GM06990 (cell line): ENCODE measurements around the gene SH2D5.

ENCODE experiments used
- DNase-seq: peaks from one replicate; pipeline ENCODE4 v3.0.0-alpha.2; 2011; ENCODE audit not compliant: insufficient read length; ENCODE audit errors: extremely low read depth
- H3K27me3 ChIP-seq: replicated peaks from 2 replicates; pipeline ENCODE4 v1.6.0; 2011; ENCODE audit warnings: low read length; ENCODE audit not compliant: control insufficient read depth, insufficient read depth
- H3K36me3 ChIP-seq: 2 replicates; pipeline ENCODE4 v1.5.1; 2011; ENCODE audit warnings: low read length; ENCODE audit not compliant: control insufficient read depth, insufficient read depth
- H3K4me3 ChIP-seq: replicated peaks from 2 replicates; pipeline ENCODE4 v1.5.1; 2011; ENCODE audit warnings: low read depth, mild to moderate bottlenecking, control low read depth, low read length
- TF ChIP-seq, protein P1 (sequence below): IDR thresholded peaks from 2 replicates; pipeline ENCODE4 v1.5.1; 2011; ENCODE audit warnings: low read length, control low read depth, mild to moderate bottlenecking, inconsistent platforms; ENCODE audit not compliant: insufficient read depth, poor library complexity, severe bottlenecking

The SH2D5 gene

DNA sequence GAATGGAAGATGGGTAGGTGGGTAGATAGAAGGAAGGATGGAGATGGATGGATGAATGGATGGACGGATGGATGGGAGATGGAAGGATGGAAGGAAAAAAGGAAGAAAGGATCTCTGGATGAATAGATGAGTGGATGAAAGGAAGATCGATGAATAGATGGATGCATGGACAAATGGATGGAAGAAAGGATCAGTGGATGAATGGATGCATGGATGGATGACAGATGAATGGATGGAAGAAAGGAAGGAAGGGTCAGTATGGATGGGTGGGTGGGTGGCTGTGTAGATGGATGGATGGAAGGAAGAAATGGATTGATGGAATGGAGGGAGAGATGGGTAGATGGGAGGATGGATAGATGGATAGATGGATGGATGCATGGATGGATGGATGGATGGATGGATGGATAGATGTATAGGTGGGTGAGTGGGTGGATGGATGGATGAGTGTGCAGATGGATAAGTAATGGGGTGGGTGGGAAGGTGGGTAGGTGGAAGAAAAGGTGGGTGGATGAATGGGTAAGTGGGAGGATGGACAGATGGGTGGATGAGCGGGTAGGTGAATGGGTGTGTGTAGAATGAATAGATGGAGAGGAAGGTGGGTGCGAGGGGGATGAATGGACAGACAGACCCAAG is 29.3 kb downstream of the SH2D5 start:
- TF ChIP-seq, protein P1, sequence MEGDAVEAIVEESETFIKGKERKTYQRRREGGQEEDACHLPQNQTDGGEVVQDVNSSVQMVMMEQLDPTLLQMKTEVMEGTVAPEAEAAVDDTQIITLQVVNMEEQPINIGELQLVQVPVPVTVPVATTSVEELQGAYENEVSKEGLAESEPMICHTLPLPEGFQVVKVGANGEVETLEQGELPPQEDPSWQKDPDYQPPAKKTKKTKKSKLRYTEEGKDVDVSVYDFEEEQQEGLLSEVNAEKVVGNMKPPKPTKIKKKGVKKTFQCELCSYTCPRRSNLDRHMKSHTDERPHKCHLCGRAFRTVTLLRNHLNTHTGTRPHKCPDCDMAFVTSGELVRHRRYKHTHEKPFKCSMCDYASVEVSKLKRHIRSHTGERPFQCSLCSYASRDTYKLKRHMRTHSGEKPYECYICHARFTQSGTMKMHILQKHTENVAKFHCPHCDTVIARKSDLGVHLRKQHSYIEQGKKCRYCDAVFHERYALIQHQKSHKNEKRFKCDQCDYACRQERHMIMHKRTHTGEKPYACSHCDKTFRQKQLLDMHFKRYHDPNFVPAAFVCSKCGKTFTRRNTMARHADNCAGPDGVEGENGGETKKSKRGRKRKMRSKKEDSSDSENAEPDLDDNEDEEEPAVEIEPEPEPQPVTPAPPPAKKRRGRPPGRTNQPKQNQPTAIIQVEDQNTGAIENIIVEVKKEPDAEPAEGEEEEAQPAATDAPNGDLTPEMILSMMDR: no peak
- H3K36me3 ChIP-seq: no peaks in the 10 kb centered on the region
- H3K4me3 ChIP-seq: no peak overlapping the region
- no peaks in the 10 kb centered on the region; the same call in 1 of the 2 replicates for H3K27me3 ChIP-seq
- DNase-seq: no peak

GRCh38 chr1:20702416-20702815 is 30.1 kb downstream of the SH2D5 start:
- DNase-seq: no peak
- H3K4me3 ChIP-seq: no peak overlapping the region
- TF ChIP-seq, protein P1: peak; percentile 50

DNA sequence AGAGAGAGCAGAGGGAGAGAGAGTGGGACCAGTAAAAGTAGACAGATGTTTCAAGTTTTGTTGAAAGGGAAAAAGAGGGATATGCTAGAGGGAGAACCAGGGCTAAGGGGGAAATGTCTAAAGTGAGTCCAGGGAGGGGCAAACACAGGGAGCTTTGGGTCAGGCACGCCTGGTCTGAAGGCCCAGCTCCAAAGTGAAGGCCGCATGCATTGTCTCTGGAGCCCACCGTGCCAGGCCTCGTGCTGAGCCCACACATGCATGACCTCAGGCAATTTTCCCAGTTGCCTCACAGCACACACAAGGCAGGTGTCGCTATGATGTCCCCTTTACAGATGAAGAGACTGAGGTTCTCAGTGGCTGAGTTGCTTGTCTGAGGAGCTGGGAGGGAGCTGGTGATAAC is 30.7 kb downstream of the SH2D5 start:
- H3K4me3 ChIP-seq: no peak overlapping the region
- H3K36me3 ChIP-seq: no peaks in the 10 kb centered on the region
- H3K27me3 ChIP-seq: no peaks in the 10 kb centered on the region; the same call in none of the 2 replicates
- DNase-seq: no peak
- TF ChIP-seq, protein P1: no peak

More at GRCh38 chr1:20702416-20702815, 30.1 kb downstream of the SH2D5 start:
- no peaks in the 10 kb centered on the region for H3K36me3 ChIP-seq
- no peaks in the 10 kb centered on the region; the same call in none of the 2 replicates for H3K27me3 ChIP-seq

GRCh38 chr1:20701446-20701845 is 31.1 kb downstream of the SH2D5 start:
- TF ChIP-seq, protein P1: no peak
- H3K36me3 ChIP-seq: no peaks in the 10 kb centered on the region
- no peak overlapping the region for H3K4me3 ChIP-seq
- no peaks in the 10 kb centered on the region; the same call in 1 of the 2 replicates for H3K27me3 ChIP-seq
- no peak for DNase-seq

DNA sequence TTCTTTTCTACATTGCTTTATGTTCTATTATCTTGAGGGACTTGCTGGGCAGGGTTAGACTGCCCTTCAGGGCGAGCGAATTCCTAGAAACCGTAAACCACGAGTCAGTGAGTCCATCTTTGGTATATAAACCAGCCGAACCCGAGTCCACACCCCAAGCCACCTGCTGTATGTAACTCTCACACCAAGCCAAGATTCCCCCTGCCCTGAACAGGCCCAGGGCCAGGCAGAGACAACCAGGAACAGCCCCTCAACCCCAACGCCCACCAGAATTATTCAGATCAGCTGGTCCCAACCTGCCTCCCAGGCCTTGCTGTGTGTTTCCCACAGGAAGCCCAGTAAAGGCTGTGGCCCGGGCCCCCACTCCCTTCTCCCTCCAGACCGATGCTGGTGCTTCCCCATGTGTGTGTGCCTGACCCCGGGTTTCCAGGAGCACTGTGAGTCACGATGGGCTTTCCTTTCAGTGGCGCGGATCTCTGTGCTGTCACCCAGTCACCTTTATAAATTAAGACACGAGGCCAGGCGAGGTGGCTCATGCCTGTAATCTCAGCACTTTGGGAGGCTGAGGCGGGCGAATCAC is 31.8 kb downstream of the SH2D5 start:
- H3K36me3 ChIP-seq: no peaks in the 10 kb centered on the region
- DNase-seq: no peak
- no peak overlapping the region for H3K4me3 ChIP-seq
- TF ChIP-seq, protein P1: no peak
- no peaks in the 10 kb centered on the region; the same call in 1 of the 2 replicates for H3K27me3 ChIP-seq

GRCh38 chr1:20699558-20699957 is 32.9 kb downstream of the SH2D5 start:
- H3K4me3 ChIP-seq: no peak overlapping the region
- no peak for DNase-seq
- no peaks in the 10 kb centered on the region for H3K36me3 ChIP-seq
- TF ChIP-seq, protein P1: no peak
- H3K27me3 ChIP-seq: no peaks in the 10 kb centered on the region; the same call in 1 of the 2 replicates
